ENCODE results near the gene KCNH5. TPM values are rescaled to one million over a fixed set of nuclear protein-coding genes. Genes with fewer than 3 reads are reported as not detected.
"Not testable (repeated sequence)": the region's sequence is repeated elsewhere in the genome, so short reads cannot be mapped to it uniquely, and the experiment has no call there.

The KCNH5 gene
- total and polyA plus RNA-seq, 9 of the 15 experiments (the other 6 are each of a cell fraction or from before 2014, with no cell fraction given): 1.1 to 2.4 (median 1.4) TPM

GRCh38 chr14:62759796-62760195, 285.5 kb downstream of the KCNH5 start:
- in situ Hi-C loops (cut with MboI): no loop called here
- no peaks in the 10 kb centered on the region for H3K9me1 ChIP-seq (ENCODE audit: control insufficient read depth, insufficient read depth, low read length)
- no peaks in the 10 kb centered on the region for H4K20me1 ChIP-seq (replicated peaks; ENCODE audit: control insufficient read depth, insufficient read depth, low read length)
- no peak overlapping the region for H3K9ac ChIP-seq (ENCODE audit: insufficient read depth in 1 of 2, low read depth in 2 of 2, low read length in 2 of 2)
- intact Hi-C loops (cut with micrococcal nuclease): no loop called here
- no peaks in the 10 kb centered on the region for H3K79me2 ChIP-seq (ENCODE audit: control insufficient read depth, insufficient read depth, low read length)
- no peak overlapping the region for H3K27ac ChIP-seq (ENCODE audit: extremely low read depth, low read depth, low read length)
- H3K9me3 ChIP-seq (replicated peaks; ENCODE audit: control insufficient read depth, insufficient read depth, low read depth, low read length): no peaks in the 10 kb centered on the region
- H3K4me2 ChIP-seq (ENCODE audit: insufficient read depth, low read length): no peak overlapping the region
- DNase-seq (ENCODE audit: extremely low read depth in 1 of 4, low spot score in 3 of 4) (no peak), FAIRE-seq (no peak), ATAC-seq (no peak)
- no peaks in the 10 kb centered on the region for H3K27me3 ChIP-seq (ENCODE audit: control insufficient read depth in 2 of 2, insufficient read depth in 2 of 2, low read length in 2 of 2)
- H3K36me3 ChIP-seq (ENCODE audit: control insufficient read depth, insufficient read depth, low read length): no peaks in the 10 kb centered on the region
- BruUV-seq (replicated peaks): no TSS peak
- no peaks in the 10 kb centered on the region for H3K4me1 ChIP-seq (replicated peaks in 1 of 2; ENCODE audit: control insufficient read depth in 2 of 2, insufficient read depth in 2 of 2, low read length in 2 of 2)
- no peak overlapping the region for H2AFZ ChIP-seq (ENCODE audit: low read depth, low read length)
- POLR2A ChIA-PET: no interaction called here
- no CpG with 5 or more reads among the region's 2 CpGs for WGBS (ENCODE audit: insufficient coverage, low coverage, missing lambda C conversion rate)
- TF ChIP-seq XRCC5 (IDR thresholded peaks at IDR 0.05; ENCODE audit: low read depth, low read length) (no peak), ZBTB43 (CRISPR knock-in tag; IDR thresholded peaks at IDR 0.05) (no peak)
- H3K4me3 ChIP-seq: no peak overlapping the region
- CTCF ChIA-PET (ENCODE audit: low intra/inter-chr PET ratio): no interaction called here

- H3K9ac ChIP-seq (ENCODE audit: insufficient read depth in 1 of 2, low read depth in 2 of 2, low read length in 2 of 2); H3K4me2 ChIP-seq (ENCODE audit: insufficient read depth, low read length); POLR2A ChIA-PET; CTCF ChIA-PET (ENCODE audit: low intra/inter-chr PET ratio); H3K9me1 ChIP-seq (ENCODE audit: control insufficient read depth, insufficient read depth, low read length); FAIRE-seq; intact Hi-C loops (cut with micrococcal nuclease); H2AFZ ChIP-seq (ENCODE audit: low read depth, low read length); H4K20me1 ChIP-seq (replicated peaks; ENCODE audit: control insufficient read depth, insufficient read depth, low read length); H3K9me3 ChIP-seq (replicated peaks; ENCODE audit: control insufficient read depth, insufficient read depth, low read depth, low read length); H3K79me2 ChIP-seq (ENCODE audit: control insufficient read depth, insufficient read depth, low read length); H3K4me3 ChIP-seq; H3K36me3 ChIP-seq (ENCODE audit: control insufficient read depth, insufficient read depth, low read length); BruUV-seq (replicated peaks); H3K4me1 ChIP-seq (replicated peaks in 1 of 2; ENCODE audit: control insufficient read depth in 2 of 2, insufficient read depth in 2 of 2, low read length in 2 of 2); DNase-seq (ENCODE audit: extremely low read depth in 1 of 4, low spot score in 3 of 4); ATAC-seq; H3K27ac ChIP-seq (ENCODE audit: extremely low read depth, low read depth, low read length); in situ Hi-C loops (cut with MboI); H3K27me3 ChIP-seq (ENCODE audit: control insufficient read depth in 2 of 2, insufficient read depth in 2 of 2, low read length in 2 of 2): not testable (repeated sequence)
- WGBS (ENCODE audit: insufficient coverage, low coverage, missing lambda C conversion rate): 3% methylated on average over 11 of the region's 11 CpGs
Measured at GRCh38 chr14:62746881-62747280, 298.4 kb downstream of the KCNH5 start.
